22Rv1 (cell line): Measurements from ENCODE around the gene AGAP1.

ENCODE experiments used
- H3K27ac ChIP-seq: fragments of 450-650 bp; 2 replicates; pipeline ENCODE4 v1.5.1; 2017
- CTCF ChIP-seq: fragments of 450-650 bp; IDR thresholded peaks from 2 replicates; pipeline ENCODE4 v1.5.1; 2017; ENCODE audit warnings: mild to moderate bottlenecking
- ZFX ChIP-seq: fragments of 450-650 bp; IDR thresholded peaks from 2 replicates; pipeline ENCODE4 v1.6.1; 2017; ENCODE audit warnings: antibody characterized with exemption, borderline replicate concordance

The AGAP1 gene

GRCh38 chr2:235844561-235844960 is 350.7 kb downstream of the AGAP1 start:
- no peak overlapping the region for H3K27ac ChIP-seq
- TF ChIP-seq CTCF (no peak), ZFX (no peak)

- H3K27ac ChIP-seq: no peak overlapping the region
- no peak for TF ChIP-seq ZFX
- TF ChIP-seq CTCF: no peak
Observed at GRCh38 chr2:235845245-235845644, 351.4 kb downstream of the AGAP1 start.

- TF ChIP-seq CTCF (no peak), ZFX (no peak)
- no peak overlapping the region for H3K27ac ChIP-seq
Observed at GRCh38 chr2:235847576-235847975, 353.7 kb downstream of the AGAP1 start.

GRCh38 chr2:235848055-235848454 is 354.2 kb downstream of the AGAP1 start:
- H3K27ac ChIP-seq: no peak overlapping the region
- no peak for TF ChIP-seq ZFX
- TF ChIP-seq CTCF: no peak

GRCh38 chr2:235848946-235849345 is 355.1 kb downstream of the AGAP1 start:
- H3K27ac ChIP-seq: no peak overlapping the region
- TF ChIP-seq CTCF (no peak), ZFX (no peak)

GRCh38 chr2:235849489-235849888 is 355.6 kb downstream of the AGAP1 start:
- no peak for TF ChIP-seq CTCF
- no peak for TF ChIP-seq ZFX
- no peak overlapping the region for H3K27ac ChIP-seq

GRCh38 chr2:235850289-235850688 is 356.4 kb downstream of the AGAP1 start:
- H3K27ac ChIP-seq: no peak overlapping the region
- TF ChIP-seq CTCF (no peak), ZFX (no peak)
